GOT3 (cell line): Measurements from ENCODE around the gene SPRR2G.
"Not testable (repeated sequence)": the region's sequence is repeated elsewhere in the genome, so short reads cannot be mapped to it uniquely, and the experiment has no call there.

Source experiments
- DNase-seq: peaks from one replicate; lab custom pipeline; 2025; ENCODE audit warnings: mixed read lengths; lab: John Stamatoyannopoulos, UW

SPRR2G gene

DNA sequence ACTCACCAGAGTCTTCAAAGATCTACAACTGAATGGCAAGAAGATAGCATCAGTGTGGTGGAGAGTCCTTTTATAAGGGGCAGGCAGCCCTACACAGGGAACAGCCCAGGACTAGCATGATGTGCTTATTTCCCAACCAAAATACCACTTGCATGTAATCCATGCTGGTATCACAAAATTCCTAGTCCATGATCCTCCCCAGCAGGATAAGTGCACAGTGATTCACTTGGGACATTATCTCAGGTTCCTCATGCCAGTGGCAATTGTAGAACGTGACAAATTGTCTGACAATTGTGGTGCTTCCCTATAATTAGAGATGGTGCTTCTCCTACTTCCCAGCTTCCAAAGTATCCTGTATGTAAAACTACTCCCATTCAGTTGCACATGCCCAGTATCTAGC, at the start of gene SPRR2G:
TSS of gene SPRR2G (minus strand) at position 45 of the 400 bp plus-strand sequence. CDS start 780 bp downstream, outside the sequence.
- no peak for DNase-seq

DNA sequence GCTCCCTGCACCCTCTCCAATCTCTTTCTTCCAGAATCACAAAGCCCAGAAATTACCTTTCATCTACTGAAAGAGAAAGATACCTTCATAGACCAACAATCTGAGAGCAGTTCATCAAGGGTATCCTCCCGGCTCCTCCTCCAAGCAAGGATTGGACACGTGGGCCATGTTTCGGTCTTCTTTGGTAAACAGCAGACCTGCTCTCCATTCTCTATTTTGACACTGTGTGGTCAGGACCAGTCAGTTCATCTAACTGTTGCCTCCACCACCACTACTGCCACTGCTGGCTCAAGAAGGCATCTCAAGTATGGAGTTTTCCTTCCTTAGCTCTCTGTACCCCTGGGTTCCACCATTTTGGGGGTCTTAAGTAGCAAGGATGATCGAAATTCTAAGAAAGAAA, 44.5 kb upstream of the SPRR2G start:
- DNase-seq: no peak

DNA sequence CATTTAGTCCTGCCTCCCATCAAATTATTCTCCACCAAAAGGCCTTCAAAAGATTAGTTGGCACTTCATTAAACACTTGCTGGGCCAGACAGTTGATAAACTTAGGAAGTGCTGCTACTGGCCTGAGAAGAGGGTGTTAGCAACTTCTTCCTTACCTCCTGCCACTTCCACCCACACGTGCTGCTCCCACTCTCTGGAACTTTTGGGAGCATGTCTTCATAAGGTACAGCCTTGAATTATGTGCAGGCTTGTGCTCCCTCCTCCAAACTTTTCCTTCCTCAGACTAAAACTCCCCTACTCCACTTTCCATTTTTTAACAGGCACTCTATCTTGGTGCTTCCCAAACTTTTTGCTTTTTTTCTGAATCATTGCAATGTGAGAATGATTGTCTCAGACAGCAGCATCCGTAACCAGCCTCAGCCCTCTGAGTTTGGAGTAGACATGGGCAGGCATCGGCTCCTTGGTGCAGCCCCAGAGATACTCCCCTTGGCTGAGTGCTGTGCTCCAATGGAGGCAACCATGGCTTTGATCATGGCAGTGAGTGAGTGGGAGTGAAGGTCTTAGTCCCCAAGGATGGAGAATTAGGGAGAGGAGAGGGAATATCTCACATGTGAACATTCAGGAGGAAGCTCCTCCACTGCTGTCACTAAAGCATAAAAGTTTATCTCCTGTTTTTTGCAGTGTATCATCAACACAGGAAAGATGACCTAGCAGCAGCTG, 43.8 kb upstream of the SPRR2G start:
- no peak for DNase-seq

DNA sequence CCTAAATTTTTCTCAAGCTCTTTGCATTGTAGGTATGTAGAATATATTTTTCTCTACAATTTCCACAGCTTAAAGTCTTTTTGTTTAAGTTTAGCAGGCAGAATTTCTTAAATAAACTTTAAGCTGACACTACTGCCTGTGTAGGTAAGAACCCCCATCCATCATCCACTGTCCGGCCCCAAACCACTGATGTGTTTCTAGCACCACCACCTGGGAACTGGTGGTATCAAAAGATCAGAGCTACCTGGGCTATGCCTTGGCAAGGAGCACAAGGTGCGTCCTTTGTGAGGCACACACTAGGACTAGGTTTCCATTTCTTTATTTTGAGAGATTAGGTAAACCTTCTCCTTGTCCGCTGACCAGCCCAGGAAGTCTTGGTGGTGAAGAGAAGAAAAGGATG, 42.0 kb upstream of the SPRR2G start:
- DNase-seq: no peak

DNA sequence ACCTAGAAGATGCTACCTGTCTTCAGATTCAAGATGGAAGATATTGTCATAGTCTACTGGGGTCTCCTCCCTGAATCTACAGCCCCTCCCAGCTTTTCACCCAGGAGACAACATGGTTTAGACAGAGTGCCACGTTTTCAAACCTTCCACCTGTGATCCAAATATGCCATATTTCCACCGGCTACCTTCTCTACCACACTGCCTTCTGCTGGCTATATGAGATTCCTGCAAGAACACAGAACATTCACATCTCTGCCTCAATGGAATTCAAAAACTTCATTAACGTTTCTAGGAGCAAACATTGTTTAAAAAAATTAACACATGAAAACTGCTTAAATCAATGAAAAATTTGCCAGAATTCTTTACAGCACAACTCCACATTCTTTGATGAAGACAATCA, 39.7 kb upstream of the SPRR2G start:
- DNase-seq: no peak

DNA sequence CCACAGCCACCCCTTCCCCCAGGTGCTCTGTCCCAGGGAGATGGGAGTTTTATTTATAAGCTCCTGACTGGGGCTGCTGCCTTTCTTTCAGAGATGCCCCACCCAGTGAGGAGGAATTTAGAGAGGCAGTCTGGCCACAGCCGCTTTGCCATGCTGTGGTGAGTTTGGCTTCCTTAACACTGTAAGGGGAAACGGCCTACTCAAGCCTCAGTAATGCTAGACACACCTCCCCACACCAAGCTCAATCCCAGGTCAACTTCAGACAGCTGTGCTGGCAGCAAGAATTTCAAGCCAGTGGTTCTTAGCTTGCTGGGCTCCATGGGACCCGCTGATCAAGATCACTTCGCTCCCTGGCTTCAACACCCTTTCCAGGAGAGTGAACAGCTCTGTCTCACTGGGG, 37.6 kb upstream of the SPRR2G start:
- not testable (repeated sequence) for DNase-seq

DNA sequence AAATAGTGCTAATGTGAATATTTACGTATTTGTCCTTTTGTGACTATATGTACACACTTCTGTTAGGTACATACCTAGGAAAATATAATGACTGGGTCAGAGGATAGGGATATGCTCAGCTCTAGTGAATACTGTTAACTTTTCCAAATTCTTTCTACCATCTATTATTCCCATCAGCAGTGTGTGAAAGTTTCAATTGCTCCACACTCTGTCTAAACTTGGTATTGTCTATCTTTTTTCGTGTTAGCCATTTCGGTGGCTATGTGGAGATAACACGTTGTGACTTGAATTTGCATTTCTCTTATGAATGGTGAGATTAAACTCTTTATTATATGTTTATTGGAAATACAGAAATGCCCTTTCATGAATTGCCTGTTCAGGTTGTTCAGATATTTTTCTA, 29.9 kb upstream of the SPRR2G start:
- no peak for DNase-seq

DNA sequence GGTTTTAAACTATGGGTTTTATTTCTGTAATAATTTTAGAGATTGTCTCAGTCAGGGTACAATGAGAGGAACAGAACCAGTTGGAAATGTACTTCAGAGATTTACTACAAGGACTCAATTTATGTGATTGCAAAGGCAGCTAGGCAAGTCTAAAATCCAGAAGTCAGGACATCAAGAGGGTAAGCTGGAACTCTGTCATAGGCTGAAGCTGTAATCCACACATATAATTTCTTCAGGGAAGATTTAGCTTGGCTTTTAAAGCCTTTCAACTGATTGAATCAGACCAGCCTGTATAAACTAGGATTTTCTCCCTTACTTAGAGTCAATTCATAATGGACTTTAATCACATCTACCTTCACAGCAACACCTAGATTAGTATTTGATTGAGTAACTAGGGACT, 28.2 kb upstream of the SPRR2G start:
- DNase-seq: no peak

DNA sequence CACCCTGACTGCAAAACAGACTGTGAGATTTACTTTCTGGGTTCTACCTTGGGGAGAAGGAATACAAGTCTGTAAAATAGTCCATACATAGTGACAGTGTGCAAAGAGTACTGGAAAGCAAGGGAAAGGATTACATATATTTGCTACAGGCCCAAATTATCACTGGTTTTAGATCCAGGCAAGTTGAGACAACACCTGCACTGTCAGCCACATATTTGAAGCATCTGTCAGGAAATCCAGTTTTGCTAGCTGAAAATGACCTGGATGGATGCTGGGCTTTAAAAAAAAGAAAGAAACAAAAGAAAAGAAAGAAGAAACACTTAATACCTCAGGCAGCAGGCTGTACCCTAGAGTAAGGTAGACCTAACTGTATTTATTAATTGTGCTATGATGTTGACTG, 23.9 kb upstream of the SPRR2G start:
- no peak for DNase-seq

DNA sequence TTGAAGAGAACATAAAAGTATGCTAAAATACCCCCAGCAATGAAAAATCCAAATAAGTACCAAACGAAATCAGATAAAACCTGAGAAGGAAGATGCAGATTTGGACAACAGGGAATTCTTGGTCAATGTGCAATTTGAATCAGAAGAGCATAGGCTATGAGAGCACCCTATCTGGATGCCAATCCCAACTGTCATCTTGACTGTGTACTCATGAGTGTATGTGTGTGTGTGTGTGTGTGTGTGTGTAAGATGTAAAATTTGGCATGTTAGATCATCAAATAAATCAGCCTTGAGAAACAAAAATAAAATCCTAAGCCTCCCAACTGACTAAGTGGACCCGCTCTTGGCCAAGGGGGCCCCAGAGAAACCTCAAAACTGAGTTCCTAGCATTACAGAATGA, 18.0 kb upstream of the SPRR2G start:
- DNase-seq: no peak

DNA sequence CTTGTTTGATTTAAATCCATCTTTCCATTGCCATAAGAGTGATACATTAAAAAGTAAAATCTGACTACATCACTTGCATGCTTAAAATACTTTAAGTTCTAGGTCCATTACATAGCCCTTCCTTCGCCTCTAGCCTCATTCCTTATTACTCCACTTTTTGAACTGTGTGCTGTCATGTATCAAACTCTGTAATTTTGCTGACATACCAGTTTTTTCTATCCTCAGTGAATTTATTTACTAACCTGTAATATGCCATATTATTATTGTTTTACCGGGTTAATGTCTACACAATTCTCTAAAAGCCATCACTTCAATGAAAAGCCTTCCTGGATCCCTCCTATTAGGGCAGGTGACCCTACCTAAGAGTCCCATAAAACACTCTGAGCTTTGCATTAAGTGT, 4.9 kb upstream of the SPRR2G start:
- DNase-seq: no peak

DNA sequence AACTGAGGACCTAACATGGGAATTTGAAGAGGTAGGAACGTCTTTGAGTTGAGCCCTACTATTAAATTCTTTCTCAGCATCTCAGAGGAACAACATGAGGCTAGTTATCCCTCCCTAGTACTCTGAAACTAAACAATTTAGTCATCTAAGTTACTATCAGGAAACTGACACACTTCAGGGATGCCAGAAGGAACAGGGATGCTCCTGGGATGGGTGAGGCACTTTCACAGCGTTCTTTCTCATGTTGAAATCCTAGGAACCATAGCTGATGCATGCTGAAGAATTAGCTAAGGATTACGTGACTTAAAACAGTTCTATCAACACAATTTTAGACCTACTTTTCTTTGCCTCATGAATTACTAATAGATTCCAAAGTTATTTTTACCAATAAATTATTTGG, 1.8 kb upstream of the SPRR2G start:
- DNase-seq: no peak

DNA sequence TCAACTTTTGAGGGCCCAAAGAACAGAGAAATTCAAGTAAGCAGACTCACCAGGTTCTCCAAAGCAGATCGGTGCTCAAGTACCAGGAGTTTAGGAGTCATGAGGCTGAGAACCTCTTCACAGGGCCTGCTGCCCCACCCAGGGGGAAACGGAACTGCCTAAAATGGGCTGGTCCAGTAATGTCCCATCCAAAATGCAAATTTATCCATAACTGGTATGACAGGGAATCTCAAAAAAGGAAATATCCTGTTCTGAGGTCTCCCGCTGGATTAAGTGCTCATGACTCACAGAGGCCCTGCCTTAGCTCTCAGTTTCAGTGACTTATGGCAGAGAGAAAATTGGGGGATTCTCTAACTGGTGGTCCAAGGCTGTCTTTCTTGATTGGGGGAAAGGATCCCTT, 9.3 kb downstream of the SPRR2G start:
- DNase-seq: no peak

DNA sequence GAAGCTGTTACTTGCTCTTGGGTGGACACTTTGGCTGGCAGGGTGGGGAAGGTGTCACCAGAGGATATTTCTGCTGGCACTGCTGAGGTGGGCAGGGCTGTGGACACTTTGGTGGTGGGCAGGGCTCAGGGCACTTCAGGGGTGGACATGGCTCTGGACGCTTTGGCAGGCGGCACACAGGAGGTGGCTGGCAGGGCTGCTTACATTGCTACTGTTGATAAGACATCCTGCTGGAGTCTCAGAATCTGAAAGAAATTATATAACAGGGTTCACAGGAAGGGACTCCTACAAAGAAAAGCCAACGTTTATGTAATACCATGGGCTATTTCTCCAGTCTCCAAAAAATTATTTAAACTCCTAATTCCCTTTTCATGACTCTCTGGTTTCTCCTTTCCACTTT, 10.2 kb downstream of the SPRR2G start:
- DNase-seq: no peak

DNA sequence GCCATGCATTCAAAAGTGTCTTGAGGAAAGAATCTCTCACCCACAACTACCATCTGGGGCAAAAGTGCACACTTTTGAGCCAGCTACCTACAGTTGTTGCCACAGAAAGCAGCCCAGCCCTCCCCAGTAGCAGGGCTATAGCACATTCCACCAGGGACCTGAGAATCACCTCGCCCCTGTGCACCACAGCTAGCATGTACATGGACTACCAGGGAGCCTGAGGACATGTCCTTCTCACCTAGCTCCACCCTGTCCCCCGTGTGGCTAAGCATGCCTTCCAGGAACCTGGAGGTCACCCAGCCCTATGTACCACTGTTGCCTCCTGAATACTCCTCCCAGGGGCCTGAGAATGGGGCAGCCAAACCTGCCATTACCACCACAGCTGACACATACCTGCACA, 16.9 kb downstream of the SPRR2G start:
- no peak for DNase-seq

DNA sequence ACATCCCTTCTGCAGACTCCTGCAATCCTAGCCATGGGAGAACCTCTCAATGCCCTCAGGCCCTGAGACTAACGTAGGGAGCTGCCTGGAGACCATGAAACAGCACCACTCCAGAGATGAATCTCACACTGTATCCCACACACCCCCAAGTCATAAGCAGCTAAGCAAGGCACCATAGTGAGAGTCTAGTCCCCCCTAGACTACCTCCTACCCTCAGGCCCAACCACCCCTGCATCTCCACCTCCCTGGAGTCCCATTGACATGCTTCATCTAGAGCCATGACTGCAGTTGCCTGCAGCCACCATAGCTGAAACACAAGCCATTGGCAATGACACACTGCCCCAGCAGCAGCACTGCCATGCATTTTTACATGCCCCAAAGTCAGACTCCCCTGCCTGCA, 17.4 kb downstream of the SPRR2G start:
- DNase-seq: no peak

DNA sequence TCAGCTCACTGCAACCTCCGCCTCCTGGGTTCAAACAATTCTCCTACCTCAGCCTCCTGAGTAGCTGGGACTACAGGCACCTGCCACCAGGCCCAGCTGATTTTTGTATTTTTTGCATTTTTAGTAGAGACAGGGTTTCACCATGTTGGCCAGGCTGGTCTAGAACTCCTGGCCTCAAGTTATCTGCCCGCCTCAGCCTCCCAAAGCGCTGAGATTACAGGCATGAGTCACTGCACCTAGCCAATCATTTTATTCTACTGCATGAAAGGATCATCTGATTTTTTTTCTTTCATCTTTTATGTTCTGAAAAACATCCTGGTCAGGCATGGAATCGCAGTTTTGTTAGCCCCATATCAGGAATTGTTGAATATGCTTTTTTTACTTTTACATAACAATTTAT, 22.0 kb downstream of the SPRR2G start:
- DNase-seq: not testable (repeated sequence)

DNA sequence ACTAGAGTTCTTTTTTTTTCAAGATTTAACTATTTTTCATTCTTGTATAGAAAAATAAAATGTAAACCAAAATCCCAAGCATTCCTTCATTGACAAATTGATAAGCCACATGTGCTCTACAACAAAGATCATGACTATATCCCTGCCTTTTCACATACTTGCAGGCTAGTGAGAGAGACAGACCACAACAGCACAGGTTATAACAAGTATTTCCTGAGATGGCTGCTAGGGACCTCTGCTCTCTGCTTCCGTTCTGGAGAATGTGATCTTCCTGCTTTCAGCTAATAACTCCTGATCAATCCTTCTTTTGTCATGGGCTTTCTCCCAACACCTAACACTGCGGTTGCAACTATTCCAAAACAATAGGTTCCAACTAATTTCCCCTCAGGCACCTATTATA, 23.4 kb downstream of the SPRR2G start:
- no peak for DNase-seq

DNA sequence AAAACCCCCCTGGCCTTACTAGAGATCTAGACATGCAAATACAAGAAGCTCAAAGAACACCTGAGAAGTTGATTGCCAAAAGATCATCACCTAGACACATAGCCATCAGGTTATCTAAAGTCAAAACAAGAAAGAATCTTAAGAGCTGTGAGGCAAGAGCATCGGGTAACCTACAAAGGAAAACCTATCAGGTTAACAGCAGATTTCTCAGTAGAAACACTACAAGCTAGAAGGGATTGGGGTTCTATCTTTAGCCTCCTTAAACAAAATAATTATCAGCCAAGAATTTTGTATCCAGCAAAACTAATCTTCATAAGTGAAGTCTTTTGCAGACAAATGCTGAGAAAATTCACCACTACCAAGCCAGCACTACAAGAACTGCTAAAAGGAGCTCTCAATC, 25.2 kb downstream of the SPRR2G start:
- DNase-seq: no peak

DNA sequence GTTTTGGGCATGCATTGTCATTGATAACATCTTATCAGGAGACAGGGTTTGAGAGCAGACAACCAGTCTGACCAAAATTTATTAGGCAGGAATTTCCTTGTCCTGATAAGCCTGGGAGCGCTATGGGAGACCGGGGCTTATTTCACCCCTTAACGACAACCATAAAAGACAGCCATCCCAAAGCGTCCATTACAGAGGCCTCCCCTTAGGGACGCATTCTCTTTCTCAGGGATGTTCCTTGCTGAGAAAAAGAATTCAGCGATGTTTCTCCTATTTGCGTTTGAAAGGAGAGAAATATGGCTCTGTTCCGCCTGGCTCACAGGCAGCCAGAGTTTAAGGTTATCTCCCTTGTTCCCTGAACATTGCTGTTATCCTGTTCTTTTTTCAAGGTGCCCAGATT, 26.9 kb downstream of the SPRR2G start:
- DNase-seq: not testable (repeated sequence)

DNA sequence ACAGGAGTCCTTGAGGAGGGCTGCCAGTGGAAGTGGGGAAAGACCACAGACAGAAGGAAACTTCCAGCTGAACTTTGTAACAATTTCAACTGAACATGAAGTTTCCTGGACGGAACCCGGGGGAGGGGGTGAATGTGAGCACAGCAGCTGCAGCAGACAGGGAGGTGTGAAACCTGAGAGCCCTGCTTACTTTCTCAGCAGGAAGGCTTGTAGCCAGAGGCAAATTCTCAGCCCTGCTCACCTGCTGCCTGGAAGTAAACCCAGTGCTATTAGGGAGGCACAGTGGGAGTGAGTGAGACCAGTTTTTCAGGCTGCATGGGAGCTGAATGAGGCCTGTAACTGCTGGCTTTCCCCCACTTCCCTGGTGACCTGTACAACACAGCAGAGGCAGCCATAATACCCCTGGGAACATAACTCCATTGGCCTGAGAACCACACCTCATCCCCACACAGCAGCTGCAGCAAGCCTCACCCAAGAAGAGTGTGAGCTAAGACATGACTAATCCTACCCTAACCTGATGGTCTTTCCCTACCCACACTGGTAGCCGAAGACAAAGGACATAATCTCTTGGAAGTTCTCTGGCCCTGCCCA, 27.8 kb downstream of the SPRR2G start:
- DNase-seq: no peak

DNA sequence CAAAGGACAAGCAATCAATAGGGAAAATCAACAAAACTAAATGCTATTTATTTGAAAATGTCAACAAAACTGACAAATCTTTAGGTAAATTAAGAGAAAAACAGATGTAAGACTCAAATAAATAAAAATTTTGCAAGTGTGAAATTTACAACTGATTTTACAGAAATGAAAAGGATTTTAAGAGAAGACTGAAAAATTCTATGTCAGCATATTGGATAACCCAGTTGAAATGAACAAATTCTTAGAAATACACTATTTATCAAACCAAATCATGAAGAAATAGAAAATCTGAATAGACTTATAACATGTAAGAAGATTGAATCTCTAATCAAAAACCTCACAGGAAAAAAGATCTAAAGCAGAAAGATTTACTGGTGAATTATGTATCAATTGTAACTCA, 29.7 kb downstream of the SPRR2G start:
- no peak for DNase-seq

DNA sequence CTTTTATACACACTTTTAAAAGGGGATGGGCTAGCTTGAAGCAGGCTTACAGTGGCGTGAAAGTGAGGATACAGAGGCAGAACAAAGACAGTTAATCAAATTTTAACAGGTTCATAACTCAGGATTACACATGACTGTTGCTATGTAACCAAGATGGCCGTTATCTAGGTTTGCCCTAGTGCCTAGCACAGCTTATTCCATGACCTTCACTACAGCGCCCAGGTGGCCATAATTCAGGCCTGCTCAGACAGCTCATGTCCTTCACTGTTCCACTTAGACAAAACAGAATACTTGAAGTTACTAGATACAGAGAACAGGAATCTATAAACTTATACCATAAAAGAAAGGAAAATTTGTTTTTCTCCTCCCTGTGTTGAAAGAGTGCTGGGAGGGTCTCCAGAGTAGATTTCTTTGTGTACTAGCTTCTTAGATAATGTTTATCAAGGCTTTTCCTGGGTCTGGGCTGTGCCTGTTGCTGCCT, 31.2 kb downstream of the SPRR2G start:
- no peak for DNase-seq

DNA sequence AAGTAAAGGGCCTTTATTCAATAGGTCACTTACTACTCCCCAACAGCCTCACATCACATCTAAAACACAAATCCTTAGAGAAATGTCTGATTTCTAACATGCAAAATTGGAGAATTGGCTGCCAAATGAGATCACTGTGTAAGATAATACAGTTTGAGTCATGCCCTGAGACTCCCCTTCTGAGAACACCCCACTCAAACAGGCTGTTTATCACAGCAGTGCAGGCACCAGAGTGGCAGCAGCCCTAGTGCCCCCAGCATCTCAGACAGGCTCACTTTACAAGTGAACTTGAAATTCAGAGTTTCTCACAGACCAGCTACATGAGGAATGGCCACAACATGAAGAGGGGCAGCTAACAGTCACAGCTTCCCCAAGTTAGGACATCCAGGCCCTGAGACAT, 35.4 kb downstream of the SPRR2G start:
- DNase-seq: not testable (repeated sequence)
